CD4-positive, alpha-beta T cell (primary cell): Measurements from ENCODE around the gene GPBP1. TPM values are rescaled to one million over a fixed set of nuclear protein-coding genes. Genes with fewer than 3 reads are reported as not detected.
"Not testable (repeated sequence)": the region's sequence is repeated elsewhere in the genome, so short reads cannot be mapped to it uniquely, and the experiment has no call there.

Experiments used
- ATAC-seq: fragments of 200-7000 bp; cut with Tn5 transposase; one replicate; pipeline ENCODE4 v1.10.0; 2022; ENCODE audit warnings: mild to moderate bottlenecking; ENCODE audit not compliant: poor library complexity
- CTCF ChIA-PET: fragments of 350-600 bp; sonication (Branson Sonifier 250); formaldehyde crosslinking; loops from one replicate; lab custom pipeline; 2021; ENCODE audit warnings: antibody characterized with exemption, inconsistent platforms; lab: Charles Lee
- POLR2A ChIA-PET: fragments of 350-600 bp; sonication (Branson Sonifier 250); formaldehyde crosslinking; loops from one replicate; lab custom pipeline; 2021; ENCODE audit warnings: antibody characterized with exemption, inconsistent platforms; lab: Charles Lee
- DNase-seq, 14 experiments: peaks; one replicate each; pipeline ENCODE4 v3.0.0-alpha.2; 2013 to 2020; ENCODE audit warnings: mixed read lengths in 2 of 14
- H3K27ac ChIP-seq, 2 donors: one replicate each; pipeline versions ENCODE4 v1.5.1 to v1.7.0; 2013; ENCODE audit warnings: low read length in 2 of 2, low read depth in 1 of 2, mild to moderate bottlenecking in 1 of 2
- H3K27me3 ChIP-seq, 2 experiments: 1 replicate in 1 of 2; 2 replicates in 1 of 2; pipeline versions ENCODE4 v1.6.1 to v1.7.0; 2013; ENCODE audit warnings: low read length in 2 of 2, control low read depth in 1 of 2, mild to moderate bottlenecking in 1 of 2, moderate library complexity in 1 of 2; ENCODE audit not compliant: insufficient read depth in 2 of 2, control insufficient read depth in 1 of 2
- H3K36me3 ChIP-seq: one replicate; pipeline ENCODE4 v1.6.1; 2013; ENCODE audit warnings: low read length, control low read depth; ENCODE audit not compliant: insufficient read depth
- H3K4me1 ChIP-seq: one replicate; pipeline ENCODE4 v1.6.1; 2013; ENCODE audit warnings: low read length, control low read depth; ENCODE audit not compliant: insufficient read depth
- H3K4me3 ChIP-seq: one replicate; pipeline ENCODE4 v1.5.1; 2013; ENCODE audit warnings: mild to moderate bottlenecking, low read length, moderate library complexity
- H3K9me3 ChIP-seq, 2 experiments: 1 replicate in 1 of 2; 2 replicates in 1 of 2; pipeline versions ENCODE4 v1.6.1 to v1.7.0; 2013; ENCODE audit warnings: low read length in 2 of 2, mild to moderate bottlenecking in 2 of 2, control low read depth in 1 of 2, moderate library complexity in 1 of 2; ENCODE audit not compliant: control insufficient read depth in 1 of 2, insufficient read depth in 1 of 2
- H3K27ac Mint-ChIP-seq: one replicate; pipeline ENCODE4 v1.8.0; 2020; ENCODE audit warnings: mixed read lengths
- H3K27me3 Mint-ChIP-seq: one replicate; pipeline ENCODE4 v1.8.0; 2021; ENCODE audit warnings: mixed read lengths
- H3K36me3 Mint-ChIP-seq: one replicate; pipeline ENCODE4 v1.8.0; 2021; ENCODE audit warnings: low read depth, mixed read lengths
- H3K4me1 Mint-ChIP-seq: one replicate; pipeline ENCODE4 v1.8.0; 2021; ENCODE audit warnings: low read depth, mixed read lengths
- H3K4me3 Mint-ChIP-seq: one replicate; pipeline ENCODE4 v1.8.0; 2020; ENCODE audit warnings: mild to moderate bottlenecking, mixed read lengths
- H3K9me3 Mint-ChIP-seq: one replicate; pipeline ENCODE4 v1.8.0; 2020; ENCODE audit warnings: mixed read lengths
- CTCF ChIP-seq: fragments of 200-600 bp; IDR thresholded peaks from one replicate; pipeline ENCODE4 v1.8.0; 2022; ENCODE audit warnings: antibody characterized with exemption, mild to moderate bottlenecking
- intact Hi-C, 2 experiments: fragments of 100-400 bp; cut with DNase I in 1 of 2; cut with micrococcal nuclease in 1 of 2; formaldehyde crosslinking; loops; one replicate each; pipeline versions ENCODE4 v1.15.1 to v1.9.0; 2023 to 2025; cut with DNase I, micrococcal nuclease
- total RNA-seq, 174 experiments: library from RNA in 2 of 174; stranded (reverse) in 2 of 174; gene quantifications; one replicate each; pipeline ENCODE4 v1.2.3 and lab custom pipeline; 2021 to 2026

GPBP1 gene
- total RNA-seq, 2 experiments from 2014 or later, result 136 to 137 TPM

- H3K9me3 Mint-ChIP-seq, result no peaks in the 10 kb centered on the region
- Histone ChIP-seq H3K36me3 (peaks cover 29% of the 10 kb centered on the region), H3K9me3 (no peaks in the 10 kb centered on the region), H3K4me3 (no peak overlapping the region), H3K27ac (peak overlapping the region in 1 of 2 donors; percentile 9), H3K4me1 (peaks cover 64% of the 10 kb centered on the region), H3K27me3 (no peaks in the 10 kb centered on the region)
- CTCF ChIA-PET, result interaction anchor here (0.6 to 0.7 kb wide), 2 partner anchors 621 to 872 kb away, joined by 3 read pairs; no protein-coding TSS in a partner anchor
- POLR2A ChIA-PET, result interaction anchor here (0.6 to 2.4 kb wide), 3 partner anchors 14 to 29 kb away, joined by 3 to 9 read pairs (median 3); partner anchors contain the start of gene GPBP1
- H3K4me3 Mint-ChIP-seq, result no peak overlapping the region
- no peak for ATAC-seq
- intact Hi-C loops, result no loop called here
- peaks cover 73% of the 10 kb centered on the region for H3K36me3 Mint-ChIP-seq
- no peaks in the 10 kb centered on the region for H3K27me3 Mint-ChIP-seq
- no peak overlapping the region for H3K27ac Mint-ChIP-seq
- H3K4me1 Mint-ChIP-seq, result peaks cover 84% of the 10 kb centered on the region
- TF ChIP-seq CTCF, result no peak
- DNase-seq, result no peak
These were observed 16.7 kb downstream of the GPBP1 start for GRCh38 chr5:57190593-57190992.

GRCh38 chr5:57191163-57191562, 17.3 kb downstream of the GPBP1 start:
- ATAC-seq, result no peak
- POLR2A ChIA-PET, result interaction anchor here (0.8 to 2.4 kb wide), 2 partner anchors 14 to 18 kb away, joined by 3 to 9 read pairs; partner anchors contain the start of gene GPBP1

GRCh38 chr5:57191986-57192385, 18.1 kb downstream of the GPBP1 start:
- Mint-ChIP-seq H3K4me3 (peak overlapping the region; percentile 4), H3K4me1 (peaks cover 78% of the 10 kb centered on the region), H3K27me3 (no peaks in the 10 kb centered on the region), H3K27ac (peak overlapping the region; percentile 10), H3K9me3 (no peaks in the 10 kb centered on the region), H3K36me3 (peaks cover 67% of the 10 kb centered on the region)
- peaks cover 59% of the 10 kb centered on the region for H3K4me1 ChIP-seq
- no peaks in the 10 kb centered on the region for H3K27me3 ChIP-seq
- no peak overlapping the region for H3K27ac ChIP-seq
- intact Hi-C loops, result no loop called here
- H3K4me3 ChIP-seq, result no peak overlapping the region
- CTCF ChIA-PET, result interaction anchor here (1.1 kb wide), 1 partner anchor 12 kb away, joined by 5 read pairs; no protein-coding TSS in a partner anchor
- no peak for TF ChIP-seq CTCF
- DNase-seq (no peak), ATAC-seq (no peak)
- no peaks in the 10 kb centered on the region for H3K9me3 ChIP-seq
- H3K36me3 ChIP-seq, result peaks cover 35% of the 10 kb centered on the region
- POLR2A ChIA-PET, result interaction anchor here (2.4 kb wide), 1 partner anchor 19 kb away, joined by 9 read pairs; the partner anchor contains the start of gene GPBP1

More at GRCh38 chr5:57191163-57191562, 17.3 kb downstream of the GPBP1 start:
- H3K36me3 Mint-ChIP-seq, result peaks cover 69% of the 10 kb centered on the region
- no peak overlapping the region for H3K4me3 ChIP-seq
- H3K9me3 Mint-ChIP-seq, result no peaks in the 10 kb centered on the region
- H3K36me3 ChIP-seq, result peaks cover 29% of the 10 kb centered on the region
- H3K4me3 Mint-ChIP-seq, result peak overlapping the region; percentile 12
- H3K4me1 ChIP-seq, result peaks cover 61% of the 10 kb centered on the region
- peaks cover 84% of the 10 kb centered on the region for H3K4me1 Mint-ChIP-seq
- H3K27me3 ChIP-seq, result no peaks in the 10 kb centered on the region
- intact Hi-C loops, result no loop called here
- no peak for DNase-seq
- CTCF ChIA-PET, result interaction anchor here (0.7 kb wide), 1 partner anchor 873 kb away, joined by 3 read pairs; no protein-coding TSS in a partner anchor
- TF ChIP-seq CTCF, result no peak
- no peaks in the 10 kb centered on the region for H3K27me3 Mint-ChIP-seq
- H3K27ac ChIP-seq, result peak overlapping the region in 1 of 2 donors; percentile 9
- no peak overlapping the region for H3K27ac Mint-ChIP-seq
- no peaks in the 10 kb centered on the region for H3K9me3 ChIP-seq

- DNase-seq, H3K27me3 ChIP-seq, POLR2A ChIA-PET, H3K4me3 ChIP-seq, H3K9me3 ChIP-seq, H3K27me3 Mint-ChIP-seq, H3K4me3 Mint-ChIP-seq, ATAC-seq, intact Hi-C loops, H3K9me3 Mint-ChIP-seq, H3K27ac ChIP-seq: not testable (repeated sequence)
- Mint-ChIP-seq H3K36me3 (peaks cover 67% of the 10 kb centered on the region), H3K4me1 (peaks cover 75% of the 10 kb centered on the region), H3K27ac (peak overlapping the region; percentile 77)
- peaks cover 35% of the 10 kb centered on the region for H3K36me3 ChIP-seq
- peaks cover 60% of the 10 kb centered on the region for H3K4me1 ChIP-seq
- CTCF ChIA-PET, result interaction anchor here (1.1 kb wide), 1 partner anchor 13 kb away, joined by 5 read pairs; no protein-coding TSS in a partner anchor
These were observed 19.0 kb downstream of the GPBP1 start for GRCh38 chr5:57192832-57193231.
